GM21717 (cell line): ENCODE data around the gene ATP6V0B.

Experiments
- ATAC-seq: cut with Tn5 transposase; IDR thresholded peaks from one replicate; pipeline ENCODE4 v1.9.1; 2021; ENCODE audit warnings: mild to moderate bottlenecking, moderate library complexity; ENCODE audit not compliant: unreplicated experiment

The ATP6V0B gene

DNA sequence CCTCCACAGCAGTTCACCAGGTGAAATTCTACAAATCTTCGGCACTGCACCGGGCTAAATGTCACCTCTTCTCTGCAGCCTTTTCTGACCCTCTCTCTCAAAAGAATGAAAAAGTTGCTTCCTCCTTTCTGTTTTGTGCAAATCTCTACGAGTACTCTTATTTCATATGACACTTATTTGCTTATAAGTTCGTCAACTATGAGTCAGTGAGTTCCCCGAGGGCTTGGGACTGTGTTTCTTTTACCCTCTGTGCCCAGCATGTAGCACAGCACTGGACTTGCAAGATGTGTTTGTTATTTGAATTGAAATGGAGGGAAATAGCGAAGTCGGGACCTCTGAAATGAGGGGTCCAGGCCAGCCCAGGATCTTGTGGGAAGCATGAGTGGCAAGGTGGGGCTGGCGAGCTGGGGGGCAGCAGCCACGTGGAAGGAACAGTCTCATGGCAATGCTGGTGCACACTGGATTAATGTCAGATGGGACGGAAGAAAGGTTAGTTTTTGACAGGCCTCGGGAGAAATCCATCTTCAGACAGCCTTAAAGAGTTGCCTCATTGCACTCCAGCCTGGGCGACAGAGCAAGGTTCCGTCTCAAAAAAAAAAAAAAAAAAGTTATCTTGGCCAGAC is 50.3 kb downstream of the ATP6V0B start:
- ATAC-seq, result no peak

DNA sequence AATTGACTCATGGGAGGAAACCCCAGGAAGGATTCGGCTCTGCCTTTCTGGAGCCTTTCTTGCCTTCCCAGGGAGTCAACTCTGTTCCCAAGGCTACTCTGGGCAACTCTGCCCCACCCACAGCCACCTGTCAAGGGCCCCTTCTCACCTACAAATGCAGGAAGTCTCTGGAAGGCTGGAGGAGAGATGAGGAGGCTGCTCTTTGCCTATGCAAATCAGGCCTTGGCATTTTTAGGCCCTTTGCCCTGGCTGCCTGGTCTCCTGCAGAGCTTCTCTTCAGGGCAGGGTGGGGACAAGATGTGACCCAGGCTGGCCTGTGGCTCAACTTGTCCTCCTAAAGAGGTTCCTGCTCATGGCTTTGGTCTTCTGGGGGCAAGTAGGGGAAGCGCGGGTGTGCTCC is 51.1 kb downstream of the ATP6V0B start:
- no peak for ATAC-seq

DNA sequence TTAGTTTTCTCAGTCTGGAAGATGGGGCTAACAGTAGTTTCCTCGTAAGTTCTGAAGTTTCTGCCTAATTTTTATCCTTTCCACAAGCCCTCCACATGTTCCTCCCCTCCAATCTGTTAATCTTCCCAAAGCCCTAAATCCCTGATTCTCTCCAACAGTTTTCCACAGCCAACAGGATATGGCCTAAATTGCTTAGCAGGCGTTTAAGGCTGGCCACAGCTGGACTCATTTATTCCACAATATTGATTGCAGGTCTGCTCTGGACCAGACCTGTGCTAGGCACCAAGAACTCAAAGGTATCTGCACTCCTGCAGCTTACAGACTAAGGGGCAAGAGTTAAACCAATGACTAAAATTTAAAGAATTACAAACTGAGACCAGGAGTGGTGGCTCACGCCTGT is 52.6 kb downstream of the ATP6V0B start:
- no peak for ATAC-seq
